Activated T-helper 9 cell treated with anti-CD3 and anti-CD28 coated beads, Interleukin-2, amount 50 U/mL, for 16 hours (primary cell): ENCODE data around the gene CRIP2.

Experiments used
- DNase-seq: peaks from one replicate; pipeline ENCODE4 v3.0.0-alpha.2; 2020; ENCODE audit warnings: low read depth

Gene CRIP2

DNA sequence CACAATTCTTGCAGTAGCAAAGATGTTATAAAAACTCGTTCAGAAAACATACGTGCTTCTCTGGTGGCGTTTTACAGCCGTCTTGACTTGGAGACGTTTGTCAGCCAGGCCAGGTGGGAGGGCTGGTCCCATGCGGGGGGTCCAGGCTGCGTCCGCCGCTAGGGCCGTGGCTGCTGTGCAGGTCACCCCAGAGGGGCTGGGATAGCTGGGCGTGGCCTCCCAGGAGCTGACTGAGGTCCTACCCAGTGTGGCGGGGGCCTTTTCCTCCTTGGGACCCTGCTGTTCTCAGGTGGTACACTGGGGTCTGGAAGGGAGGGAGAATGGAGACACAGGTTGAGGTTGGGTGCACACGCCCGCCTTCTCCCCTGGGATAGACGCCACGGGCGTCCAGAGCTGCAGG is 29.8 kb upstream of the CRIP2 start:
- no peak for DNase-seq

DNA sequence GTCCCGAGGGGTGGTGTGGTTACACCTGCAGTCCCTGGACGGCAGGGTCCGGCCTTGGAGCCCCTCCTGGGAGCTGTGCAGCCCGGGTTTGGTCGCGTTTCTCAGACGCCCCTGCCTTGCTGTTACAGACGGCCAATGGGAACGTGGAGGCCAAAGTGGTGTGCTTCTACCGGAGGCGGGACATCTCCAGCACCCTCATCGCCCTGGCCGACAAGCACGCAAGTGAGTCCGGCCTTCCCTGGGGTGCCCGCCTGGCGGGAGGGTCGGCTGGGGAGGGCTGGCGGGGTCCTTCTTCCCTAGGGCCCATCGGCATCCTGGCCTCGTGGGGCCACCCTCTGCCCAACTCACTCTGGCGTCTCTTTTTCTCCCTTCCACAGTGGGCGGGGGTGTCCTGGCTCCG is 29.3 kb upstream of the CRIP2 start:
- DNase-seq: no peak

DNA sequence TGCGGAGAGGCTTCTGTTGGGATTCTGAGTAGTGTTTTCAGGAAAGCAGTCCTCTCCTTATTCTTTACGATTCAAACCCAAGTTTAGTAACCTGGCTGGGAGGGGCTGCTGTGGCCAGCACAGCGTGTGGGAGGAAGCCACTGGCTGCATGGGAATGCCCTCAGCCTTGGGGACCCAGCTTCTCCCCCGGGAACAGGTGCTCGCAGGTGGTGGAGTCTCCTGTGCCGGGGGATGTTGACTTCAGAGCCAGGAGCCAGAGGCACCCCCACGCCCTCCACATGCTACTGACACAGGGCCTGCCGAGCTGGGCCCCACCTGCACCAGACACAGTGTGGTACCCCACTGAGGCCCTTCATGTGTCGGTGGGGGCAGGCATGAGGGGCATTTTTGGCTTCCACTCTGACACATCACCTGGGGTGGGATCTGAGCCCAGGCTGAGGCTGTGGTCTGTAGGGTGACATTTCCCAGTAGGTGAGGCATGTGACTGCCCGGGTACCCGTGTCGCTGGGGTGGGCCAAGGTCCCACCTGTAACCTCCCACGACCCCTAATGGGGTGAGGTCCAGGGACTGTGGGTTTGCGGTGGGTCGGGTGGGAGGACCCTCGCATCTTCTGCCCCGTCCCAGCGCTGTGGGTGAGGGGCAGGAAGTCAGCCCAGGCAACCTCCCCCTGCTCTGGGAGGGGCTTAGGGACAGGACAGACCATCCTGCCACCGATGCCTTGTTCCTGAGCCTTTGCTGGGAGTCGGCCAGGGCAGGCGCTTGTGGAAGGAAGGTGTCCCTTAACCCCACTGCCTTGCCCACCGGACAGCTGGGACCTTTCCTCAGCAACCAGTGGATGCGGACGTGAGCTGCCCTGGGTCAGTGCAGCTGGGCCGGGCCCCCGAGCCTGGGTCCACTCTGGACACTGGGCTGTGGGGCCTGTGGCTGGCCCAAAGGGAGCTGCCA is 28.4 kb upstream of the CRIP2 start:
- no peak for DNase-seq

DNA sequence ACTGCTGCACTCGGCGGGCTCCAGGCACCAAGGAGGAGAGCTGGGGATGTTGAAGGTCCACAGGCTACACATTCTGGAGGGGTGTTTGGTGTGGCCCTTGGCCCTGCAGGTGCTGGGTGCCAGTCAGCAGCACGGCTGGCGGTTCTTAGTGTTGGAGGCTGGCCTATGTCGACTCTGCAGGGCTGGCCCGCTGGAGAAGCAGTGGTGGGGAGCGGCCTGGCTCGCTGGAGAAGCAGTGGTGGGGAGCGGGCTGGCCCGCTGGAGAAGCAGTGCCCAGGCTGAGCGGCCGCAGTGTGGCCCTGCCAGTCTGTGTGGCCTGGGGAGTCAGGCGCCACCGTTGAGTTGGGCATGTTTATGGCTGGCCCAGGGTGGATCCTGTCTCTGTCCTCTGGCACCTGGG is 27.6 kb upstream of the CRIP2 start:
- no peak for DNase-seq

DNA sequence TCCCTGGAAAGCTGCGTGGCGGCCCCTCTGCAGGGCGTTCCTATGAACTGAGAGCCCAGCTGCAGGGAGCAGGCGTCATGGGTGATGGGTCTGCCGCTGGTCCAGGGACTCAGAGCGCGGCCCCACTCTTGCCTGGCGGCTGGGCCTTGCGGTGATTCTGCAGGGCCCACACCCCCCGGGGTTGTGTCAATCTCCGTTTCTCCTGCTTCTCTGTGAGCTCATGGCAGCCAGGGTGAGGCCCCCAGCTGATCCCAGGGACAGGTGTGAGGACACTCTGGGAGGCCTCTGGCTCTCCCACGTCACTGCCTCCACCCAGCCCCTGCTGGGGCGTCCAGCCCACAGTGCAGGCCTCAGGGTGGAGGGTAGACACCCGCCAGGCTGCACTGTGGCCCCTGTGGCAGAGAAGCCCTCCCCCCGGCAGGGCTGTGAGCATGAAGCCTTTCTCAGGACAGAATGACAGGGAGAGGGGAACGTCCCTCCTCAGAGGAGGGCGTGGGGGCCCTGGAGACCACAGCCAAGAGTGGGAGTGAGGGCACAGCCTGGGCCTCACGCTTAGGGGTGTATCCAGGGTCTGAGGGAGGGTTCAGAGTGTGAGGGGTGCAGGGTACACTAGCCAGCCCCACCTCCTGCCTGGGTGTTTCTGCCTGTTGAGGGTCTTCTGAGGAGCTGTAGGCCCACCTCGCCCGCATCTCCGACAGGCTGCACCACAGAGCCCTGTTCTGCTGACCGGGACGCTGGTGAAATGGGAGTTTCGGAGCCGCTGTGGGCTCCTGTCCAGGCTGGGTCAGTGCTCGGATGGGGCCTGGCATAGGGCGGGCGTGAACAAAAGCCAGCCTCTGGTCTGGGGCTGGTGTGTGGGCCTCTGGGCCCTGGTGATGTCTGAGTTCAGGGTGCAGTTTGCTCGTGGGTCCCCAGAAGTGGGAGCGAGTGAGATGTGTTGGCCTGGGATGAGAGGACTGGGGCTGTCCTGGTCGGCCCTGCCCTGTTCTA is 26.7 kb upstream of the CRIP2 start:
- DNase-seq: no peak

DNA sequence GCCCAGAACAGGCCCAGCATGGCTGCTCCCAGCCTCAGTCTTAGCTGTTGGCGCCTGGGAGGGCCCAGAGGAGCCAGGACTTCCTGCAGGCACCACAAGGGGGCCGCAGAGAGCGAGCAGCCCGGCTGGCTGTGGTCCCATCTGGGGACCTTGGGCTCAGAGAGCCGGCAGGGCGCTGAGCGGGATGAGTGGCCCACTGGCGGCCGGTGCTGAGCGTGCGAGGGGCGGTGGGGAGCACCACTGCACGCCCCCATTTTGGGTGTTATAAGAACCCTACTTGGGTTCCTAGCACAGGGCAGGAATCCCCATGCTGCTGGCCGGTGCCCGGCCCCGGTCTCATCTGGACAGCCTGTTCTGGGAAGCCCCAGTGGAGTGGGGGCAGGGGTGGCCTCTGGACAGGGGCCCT is 25.9 kb upstream of the CRIP2 start:
- DNase-seq: peak; percentile 43

DNA sequence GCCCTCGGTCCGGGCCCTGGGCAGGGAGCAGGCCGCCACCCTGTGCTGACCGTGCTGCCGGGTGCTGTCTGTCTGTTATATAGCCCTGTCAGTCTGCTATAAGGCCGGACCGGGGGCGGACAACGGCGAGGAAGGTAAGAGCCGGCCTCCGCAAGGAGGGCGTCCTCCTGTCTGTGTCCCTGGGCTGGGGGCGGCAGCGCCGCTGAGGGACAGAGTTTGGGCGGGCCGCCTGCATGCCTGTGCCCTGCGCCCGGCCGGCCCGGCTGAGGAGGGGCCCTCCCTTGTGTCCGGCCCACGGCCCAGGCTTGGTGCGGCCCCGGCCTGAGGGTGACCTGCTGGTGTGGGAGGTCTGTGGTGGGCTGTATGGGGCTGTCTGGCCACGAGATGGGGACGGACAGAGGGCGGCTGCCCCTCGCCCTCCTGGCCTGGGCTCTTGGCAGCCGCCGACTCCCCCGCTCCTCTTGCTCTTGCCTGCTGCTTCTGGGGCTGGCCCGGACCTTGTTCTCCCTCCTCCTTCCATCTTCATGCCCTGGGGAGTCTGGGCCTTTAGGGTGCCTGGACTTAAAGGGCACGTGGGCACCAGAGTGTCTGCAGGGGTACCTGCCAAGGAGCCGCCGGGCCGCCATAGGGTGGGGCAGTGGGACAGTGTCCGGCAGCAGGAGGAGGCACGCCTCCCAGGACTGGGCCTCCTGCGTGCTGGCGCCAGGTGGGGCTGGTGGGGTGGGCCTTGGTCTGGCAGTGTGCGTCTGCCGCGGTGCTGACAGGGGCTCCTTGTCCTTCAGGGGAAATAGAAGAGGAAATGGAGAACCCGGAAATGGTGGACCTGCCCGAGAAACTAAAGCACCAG is 25.1 kb upstream of the CRIP2 start:
- no peak for DNase-seq

DNA sequence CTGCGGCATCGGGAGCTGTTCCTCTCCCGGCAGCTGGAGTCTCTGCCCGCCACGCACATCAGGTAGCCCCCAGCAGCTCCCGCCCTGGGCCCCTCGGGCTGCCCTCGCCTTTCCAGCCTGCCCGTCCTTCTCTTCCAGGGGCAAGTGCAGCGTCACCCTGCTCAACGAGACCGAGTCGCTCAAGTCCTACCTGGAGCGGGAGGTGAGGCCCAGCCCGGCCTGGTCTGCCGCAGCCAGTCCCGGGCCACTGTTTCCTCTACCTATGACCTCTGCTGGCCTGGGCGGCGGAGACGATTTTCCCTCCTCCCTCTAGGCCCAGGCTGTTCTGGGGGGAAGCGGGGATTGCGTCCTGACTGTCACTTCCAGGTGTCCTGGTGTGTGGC is 24.5 kb upstream of the CRIP2 start:
- DNase-seq: no peak

DNA sequence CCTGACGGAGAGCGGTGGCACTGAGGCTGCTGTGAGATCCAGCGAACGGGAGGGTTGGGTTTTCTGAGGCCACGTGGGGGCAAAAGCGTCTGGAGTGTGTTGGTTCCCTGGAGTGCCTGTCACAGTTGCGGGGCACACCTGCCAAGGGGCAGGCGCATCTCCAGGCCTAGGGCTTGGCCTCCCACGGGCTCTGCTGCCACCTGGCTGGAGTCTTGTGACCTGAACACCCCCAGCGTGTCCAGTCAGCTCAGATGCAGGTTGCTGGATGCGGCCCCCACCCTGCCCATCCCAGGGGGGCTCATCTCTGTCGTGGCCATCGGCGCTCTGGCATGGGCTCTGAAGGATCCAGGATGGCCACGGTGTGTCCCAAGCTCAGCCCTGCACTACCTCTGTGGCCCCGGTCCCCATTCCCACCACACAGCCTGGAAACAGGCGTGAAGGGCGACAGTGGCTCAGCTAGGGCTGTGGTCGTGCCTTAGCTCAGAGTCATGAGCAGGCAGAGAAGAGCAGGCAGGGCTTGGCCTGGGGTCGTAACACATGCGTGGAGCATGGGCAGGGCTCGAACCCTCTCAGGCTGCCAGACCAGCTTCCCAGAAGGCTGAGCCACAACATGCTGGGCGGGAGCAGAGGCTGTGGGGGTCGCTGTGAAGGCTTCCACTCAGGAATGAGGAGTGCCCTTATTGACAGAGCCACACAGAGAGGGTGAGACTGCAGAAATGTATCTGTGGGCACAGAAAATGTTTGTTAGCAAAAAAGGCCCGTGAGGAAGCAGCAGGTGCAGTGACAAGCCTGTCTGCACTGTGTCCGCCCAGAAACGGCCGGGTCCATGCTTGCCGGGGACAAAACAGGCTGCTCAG is 23.5 kb upstream of the CRIP2 start:
- DNase-seq: no peak

DNA sequence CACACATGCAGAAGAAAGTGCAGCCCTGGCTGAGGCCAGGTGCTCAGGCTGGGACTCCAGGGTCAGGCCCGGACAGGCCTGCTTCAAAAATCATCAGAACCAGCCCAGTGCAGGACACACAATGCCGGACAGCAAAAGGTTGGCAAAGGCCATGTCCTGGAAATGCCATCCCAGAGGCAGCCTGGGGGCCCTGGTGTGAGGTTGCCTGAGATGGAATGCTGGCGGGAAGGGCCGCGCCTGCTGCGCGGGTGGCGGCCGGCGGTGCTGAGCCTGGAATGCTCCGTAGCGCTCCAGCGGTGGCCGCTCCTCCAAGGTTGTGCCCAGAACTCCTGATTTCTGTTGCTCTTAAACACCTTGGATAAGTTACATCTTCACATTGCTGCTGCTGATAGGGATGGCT is 21.7 kb upstream of the CRIP2 start:
- no peak for DNase-seq

DNA sequence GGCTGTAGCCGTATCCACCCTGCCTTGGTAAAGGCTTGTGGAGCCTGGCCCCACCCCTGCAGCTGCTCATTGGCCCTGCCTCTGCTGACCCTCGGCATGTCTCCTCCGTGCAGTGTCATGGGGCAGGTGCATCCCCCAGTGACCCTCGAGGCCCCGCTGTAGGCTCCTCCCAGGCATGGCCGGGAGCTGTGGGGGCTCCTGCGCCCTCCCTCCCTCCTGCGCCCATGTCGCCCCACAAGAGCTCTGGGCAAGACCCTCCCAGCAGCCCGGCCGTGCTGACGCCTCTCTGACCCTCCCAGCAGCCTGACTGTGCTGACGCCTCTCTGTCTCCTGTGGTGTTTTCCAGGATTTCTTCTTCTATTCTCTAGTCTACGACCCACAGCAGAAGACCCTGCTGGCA is 20.8 kb upstream of the CRIP2 start:
- DNase-seq: no peak

DNA sequence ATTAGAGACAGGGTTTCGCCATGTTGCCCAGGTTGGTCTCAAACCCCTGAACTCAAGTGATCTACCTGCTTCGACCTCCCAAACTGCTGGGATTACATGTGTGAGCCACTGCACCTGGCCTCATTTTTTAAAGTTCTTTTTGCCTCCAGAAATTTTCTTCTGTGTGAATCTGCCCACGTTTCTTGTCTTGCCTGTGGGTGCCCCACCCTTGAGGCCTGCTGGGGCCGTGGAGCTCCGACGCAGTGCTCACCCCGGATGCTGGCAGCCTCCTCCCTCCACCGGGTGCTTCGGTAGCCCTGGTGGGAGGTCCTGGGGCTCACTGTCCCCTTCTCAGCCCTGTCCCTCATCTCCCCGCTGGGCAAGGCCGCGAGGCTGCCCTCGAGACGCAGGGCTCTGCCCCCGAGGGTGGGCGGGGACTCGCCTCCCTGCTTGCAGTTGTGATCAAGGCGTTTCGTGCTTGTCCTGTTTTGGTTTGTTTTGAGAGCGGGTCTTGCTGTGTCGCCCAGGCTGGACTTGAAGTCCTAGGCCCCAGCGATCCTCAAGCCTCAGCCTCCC is 19.5 kb upstream of the CRIP2 start:
- no peak for DNase-seq

DNA sequence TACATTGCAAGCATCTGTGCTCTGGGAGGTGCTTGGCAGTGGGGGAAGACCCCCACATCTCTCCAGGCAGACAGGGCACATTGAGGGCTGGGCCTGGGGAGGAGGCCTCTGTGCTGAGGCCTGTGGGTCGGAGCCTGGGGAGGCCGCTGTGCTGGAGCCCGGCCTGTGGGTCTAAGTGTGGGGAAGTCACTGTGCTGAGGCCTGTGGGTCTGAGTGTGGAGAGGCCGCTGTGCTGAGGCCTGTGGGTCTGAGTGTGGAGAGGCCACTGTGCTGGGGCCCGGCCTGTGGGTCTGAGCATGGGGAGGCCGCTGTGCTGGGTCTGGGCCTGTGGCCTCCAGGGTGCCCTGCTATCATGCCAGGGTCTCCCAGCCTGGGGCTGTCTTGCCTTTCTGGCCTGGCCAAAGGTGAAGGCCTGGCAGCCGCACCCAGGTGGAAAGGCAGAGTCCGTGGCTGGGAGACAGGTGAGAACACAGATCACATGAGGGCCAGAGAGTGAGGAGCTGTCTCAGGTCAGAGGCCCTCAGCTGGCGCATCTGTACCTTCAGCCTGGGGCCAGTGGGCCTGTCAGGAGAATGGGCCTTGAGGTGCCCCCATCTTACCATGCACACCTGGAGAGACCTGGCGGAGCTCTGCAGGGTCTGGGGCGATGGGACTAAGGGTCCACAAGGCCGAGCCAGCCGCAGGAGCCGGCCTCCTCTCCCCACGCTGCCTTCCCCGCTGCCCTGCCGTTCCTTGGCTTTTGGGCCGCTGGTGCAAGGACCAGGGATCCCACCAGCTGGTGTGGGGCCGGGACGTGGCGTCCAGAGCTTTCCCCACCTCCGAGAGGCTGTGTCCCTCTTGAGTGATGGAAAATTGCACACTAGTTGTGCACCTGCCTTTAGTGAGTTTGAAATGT is 18.6 kb upstream of the CRIP2 start:
- no peak for DNase-seq

DNA sequence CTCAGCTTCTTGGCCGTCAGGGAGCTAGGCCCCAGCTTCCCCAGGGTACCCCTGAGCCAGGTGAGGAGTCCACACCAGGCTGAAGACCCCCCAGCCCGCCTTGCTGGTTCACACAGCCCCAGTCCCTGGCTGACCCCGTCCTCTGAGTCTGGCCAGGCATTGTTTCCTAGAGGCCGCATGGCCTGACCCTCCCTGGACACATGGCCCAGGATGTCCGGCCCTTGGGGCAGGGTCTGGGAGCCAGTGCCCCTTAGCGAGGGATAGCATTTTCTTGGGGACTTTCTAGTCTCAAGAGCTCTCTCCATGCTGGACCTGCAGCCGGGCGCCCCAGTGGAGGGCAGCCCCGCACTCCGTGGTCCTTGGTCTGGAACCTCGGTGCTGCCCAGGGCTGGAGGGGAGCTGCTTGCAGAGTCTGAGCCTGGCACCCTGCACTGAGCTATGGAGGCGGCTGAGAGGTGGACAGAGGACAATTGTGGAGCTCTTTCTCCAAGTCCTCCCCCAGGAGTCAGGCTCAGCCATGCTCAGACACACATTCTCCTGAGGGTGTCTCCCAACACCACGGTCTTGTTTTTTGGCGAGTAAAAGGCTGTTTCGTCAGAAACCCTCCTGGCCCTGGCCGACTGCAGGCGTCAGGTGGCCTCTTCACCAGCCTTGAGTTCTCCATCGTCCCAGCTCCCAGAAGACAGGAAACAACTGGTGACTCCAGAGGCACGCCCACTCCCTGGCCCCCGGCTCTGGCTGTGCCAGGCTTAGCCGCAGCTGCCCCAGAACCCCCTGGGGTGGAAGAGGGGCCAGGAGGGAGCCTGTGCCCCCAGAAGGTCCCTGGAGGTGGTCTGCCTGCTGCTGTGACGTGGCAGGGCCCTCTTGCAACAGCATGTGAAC is 17.6 kb upstream of the CRIP2 start:
- no peak for DNase-seq

DNA sequence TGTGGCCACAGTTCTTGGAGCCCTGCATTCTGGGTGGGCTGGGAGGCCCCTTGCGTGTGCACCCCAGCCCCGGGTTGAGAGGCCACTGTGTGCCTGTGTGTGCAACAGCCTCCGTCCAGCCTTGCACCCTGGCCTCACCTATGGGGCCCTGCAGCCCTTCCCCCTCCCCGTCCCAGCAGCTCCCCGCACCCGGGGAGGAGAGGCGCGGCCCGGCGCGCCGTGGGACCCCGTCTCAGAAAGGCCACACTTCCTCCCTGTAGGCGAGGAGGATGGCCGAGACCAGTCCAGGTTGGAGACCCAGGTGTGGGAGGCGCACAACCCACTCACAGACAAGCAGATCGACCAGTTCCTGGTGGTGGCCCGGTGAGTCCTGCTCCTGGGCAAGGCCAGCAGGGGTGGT is 16.6 kb upstream of the CRIP2 start:
- no peak for DNase-seq

DNA sequence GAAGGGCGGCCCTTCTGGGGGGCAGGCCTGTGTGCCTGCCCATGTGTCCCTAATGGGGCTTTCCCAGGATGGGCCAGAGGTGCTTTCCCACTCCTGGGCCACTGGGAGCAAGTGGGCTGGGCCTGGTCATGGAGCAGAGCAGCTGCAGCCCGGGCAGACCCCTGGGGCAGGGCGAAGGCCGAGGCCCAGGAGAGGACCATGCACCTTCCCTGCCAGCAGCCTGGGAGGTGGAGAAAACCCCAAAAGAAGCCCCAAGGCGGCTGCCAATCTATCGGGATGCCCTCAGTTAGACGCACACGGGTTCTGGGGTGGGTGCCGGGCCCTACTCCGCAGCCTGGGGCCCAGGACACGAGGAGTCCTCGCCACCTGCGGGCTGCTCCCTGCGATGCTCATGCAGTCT is 16.1 kb upstream of the CRIP2 start:
- no peak for DNase-seq

DNA sequence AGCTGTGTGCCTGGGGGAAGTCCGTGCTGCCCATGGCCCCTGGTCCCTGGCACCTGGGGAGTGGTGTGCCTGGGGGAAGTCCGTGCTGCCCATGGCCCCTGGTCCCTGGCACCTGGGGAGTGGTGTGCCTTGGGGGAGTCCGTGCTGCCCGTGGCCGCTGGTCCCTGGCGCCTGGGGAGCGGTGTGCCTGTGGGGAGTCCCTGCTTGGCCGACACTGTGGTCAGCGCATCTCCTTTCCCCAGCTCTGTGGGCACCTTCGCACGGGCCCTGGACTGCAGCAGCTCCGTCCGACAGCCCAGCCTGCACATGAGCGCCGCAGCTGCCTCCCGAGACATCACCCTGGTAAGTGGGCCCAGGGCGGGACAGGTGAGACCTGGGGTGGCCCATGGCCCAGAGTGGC is 14.5 kb upstream of the CRIP2 start:
- no peak for DNase-seq

DNA sequence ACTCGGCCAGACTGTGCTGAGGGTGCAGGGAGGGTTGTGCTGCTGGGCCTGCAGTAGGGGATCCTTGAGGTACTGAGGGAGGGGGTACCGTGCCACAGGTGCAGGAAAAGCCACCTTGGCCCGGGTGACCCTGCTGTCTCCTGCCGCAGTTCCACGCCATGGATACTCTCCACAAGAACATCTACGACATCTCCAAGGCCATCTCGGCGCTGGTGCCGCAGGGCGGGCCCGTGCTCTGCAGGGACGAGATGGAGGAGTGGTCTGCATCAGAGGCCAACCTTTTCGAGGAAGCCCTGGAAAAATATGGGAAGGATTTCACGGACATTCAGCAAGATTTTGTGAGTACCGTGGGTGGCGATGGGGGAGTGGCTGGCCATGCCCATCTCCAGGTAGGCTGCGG is 14.0 kb upstream of the CRIP2 start:
- DNase-seq: no peak

DNA sequence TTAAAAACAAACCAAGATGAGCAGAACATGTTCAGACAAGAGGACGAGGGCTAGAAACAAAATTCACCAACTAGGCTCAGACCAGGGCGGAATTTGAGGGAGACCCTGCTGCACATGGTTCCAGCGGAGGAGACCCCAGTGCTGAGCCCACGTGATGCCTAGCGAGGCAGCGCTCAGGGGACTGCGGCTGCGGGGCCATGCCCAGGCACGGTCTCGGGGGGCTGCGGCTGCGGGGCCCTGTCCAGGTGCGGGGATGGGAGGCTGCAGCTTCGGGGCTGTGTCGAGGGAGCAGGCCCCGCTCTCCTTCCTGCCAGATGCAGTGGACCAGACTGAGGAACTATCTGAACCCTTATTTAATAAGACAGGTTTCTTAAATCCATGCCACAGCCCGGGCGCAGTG is 12.7 kb upstream of the CRIP2 start:
- no peak for DNase-seq
